Kidney (tissue), 14 donors: ENCODE results near the gene ABCA4. TPM values are rescaled to one million over a fixed set of nuclear protein-coding genes. Genes with fewer than 3 reads are reported as not detected.

ENCODE experiments used
- DNase-seq, 5 donors: peaks; one replicate each; pipeline ENCODE4 v3.0.0-alpha.2; 2013 to 2020
- FAIRE-seq: peaks from 2 replicates; lab custom pipeline; 2012; peaks lifted over from hg19 to GRCh38; lab: Jason Lieb, UNC
- H3K27ac ChIP-seq, 2 donors: one replicate each; pipeline ENCODE4 v1.7.0; 2013; ENCODE audit warnings: low read depth in 2 of 2, low read length in 2 of 2, inconsistent platforms in 1 of 2
- H3K27me3 ChIP-seq: one replicate; pipeline ENCODE4 v1.7.1; 2013; ENCODE audit warnings: low read length, inconsistent platforms; ENCODE audit not compliant: control insufficient read depth, insufficient read depth
- H3K36me3 ChIP-seq, 3 donors: one replicate each; pipeline versions ENCODE4 v1.7.0 to v1.7.1; 2013; ENCODE audit warnings: low read length in 3 of 3, control low read depth in 1 of 3, inconsistent platforms in 1 of 3; ENCODE audit not compliant: insufficient read depth in 3 of 3, control insufficient read depth in 2 of 3
- H3K4me1 ChIP-seq, 3 donors: one replicate each; pipeline versions ENCODE4 v1.7.0 to v1.7.1; 2013; ENCODE audit warnings: low read length in 3 of 3, inconsistent platforms in 1 of 3, low read depth in 1 of 3; ENCODE audit not compliant: control insufficient read depth in 2 of 3, insufficient read depth in 2 of 3
- H3K4me3 ChIP-seq, 3 donors: one replicate each; pipeline versions ENCODE4 v1.7.0 to v1.8.1; 2013; ENCODE audit warnings: low read length in 3 of 3, control low read depth in 1 of 3, inconsistent platforms in 1 of 3
- H3K9ac ChIP-seq, 3 donors: one replicate each; pipeline versions ENCODE4 v1.7.0 to v1.7.1; 2013; ENCODE audit warnings: low read length in 3 of 3, control low read depth in 1 of 3, inconsistent platforms in 1 of 3
- H3K9me3 ChIP-seq, 3 donors: one replicate each; pipeline versions ENCODE4 v1.7.0 to v1.7.1; 2013; ENCODE audit warnings: low read length in 3 of 3, control low read depth in 1 of 3, inconsistent platforms in 1 of 3; ENCODE audit not compliant: control insufficient read depth in 2 of 3, insufficient read depth in 1 of 3
- intact Hi-C: fragments of 100-400 bp; cut with DNase I; formaldehyde crosslinking; loops from one replicate; pipeline ENCODE4 v1.11.1; 2022
- polyA plus RNA-seq: library from polyadenylated mRNA; stranded (reverse); fragments of 350-450 nt; fragmentation: Illumina TruSeq; extraction: RNeasy Lipid Tissue Mini Kit (QIAGEN cat#74804); gene quantifications from one replicate; pipeline ENCODE4 v1.2.3, GENCODE V29; 2014; ENCODE audit warnings: low read depth, low replicate concordance; ENCODE audit not compliant: insufficient read depth
- total RNA-seq: library from RNA; stranded (reverse); fragmentation: NEBNext Ultra II Directional; extraction: Animal tissue kit (Norgen Biotek cat#: 25700); gene quantifications from one replicate; pipeline ENCODE4 v1.2.1, GENCODE V29; 2021
- TF ChIP-seq, protein P1 (sequence below): IDR thresholded peaks from 3 replicates; pipeline ENCODE4 v1.5.1; 2012; ENCODE audit warnings: mild to moderate bottlenecking, moderate library complexity, borderline replicate concordance; ENCODE audit not compliant: insufficient read depth; ENCODE audit errors: extremely low read depth
- donor health status: control.
- donor health status: control.
- donor health status: control.
- donor health status: control.
- donor health status: control.
- donor health status: DM: yes; HTN: yes; CAD: no.
- donor health status: Normal renal cell carcinoma (clear cell type).

Gene ABCA4
- total and polyA plus RNA-seq, 2 donors from 2014 or later, result 1.5 to 2.1 TPM

DNA sequence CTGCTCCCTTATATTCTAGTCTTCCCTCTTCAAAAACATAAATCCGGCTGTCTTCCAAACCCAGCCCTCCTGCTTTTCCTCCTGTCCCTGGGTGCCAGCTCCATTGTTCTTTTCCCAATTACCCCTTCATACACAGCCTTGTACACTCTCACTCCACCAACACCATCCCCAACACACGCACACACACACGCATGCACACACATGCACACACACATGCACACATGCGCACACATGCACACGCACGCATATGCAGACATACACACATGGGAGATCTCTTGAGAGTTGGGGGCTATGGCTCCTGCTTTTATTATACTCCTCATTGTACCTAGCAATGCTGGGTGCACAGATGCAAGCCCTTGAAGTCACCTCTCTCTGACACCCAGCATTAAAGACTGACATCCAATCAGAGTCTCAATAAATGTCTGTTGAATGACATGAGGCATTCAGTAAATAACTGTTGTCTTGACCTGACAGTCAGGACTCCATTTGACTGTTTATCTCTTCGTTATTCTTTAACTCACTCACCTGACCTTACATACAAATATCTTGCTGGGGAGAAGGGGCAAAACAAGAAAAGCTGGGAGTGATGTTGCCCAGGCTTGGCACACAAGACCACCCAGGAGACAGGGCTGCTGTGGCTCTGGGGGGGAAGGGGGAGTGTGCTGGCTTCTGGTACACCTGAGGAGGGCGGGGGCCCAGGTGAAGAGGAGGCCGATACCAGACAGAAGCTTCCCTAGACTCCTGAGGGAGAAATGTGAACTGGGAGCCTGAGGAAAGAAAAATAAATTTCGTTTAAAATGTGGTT, 16.0 kb downstream of the ABCA4 start:
- H3K36me3 ChIP-seq, result no peaks in the 10 kb centered on the region
- TF ChIP-seq, protein P1, sequence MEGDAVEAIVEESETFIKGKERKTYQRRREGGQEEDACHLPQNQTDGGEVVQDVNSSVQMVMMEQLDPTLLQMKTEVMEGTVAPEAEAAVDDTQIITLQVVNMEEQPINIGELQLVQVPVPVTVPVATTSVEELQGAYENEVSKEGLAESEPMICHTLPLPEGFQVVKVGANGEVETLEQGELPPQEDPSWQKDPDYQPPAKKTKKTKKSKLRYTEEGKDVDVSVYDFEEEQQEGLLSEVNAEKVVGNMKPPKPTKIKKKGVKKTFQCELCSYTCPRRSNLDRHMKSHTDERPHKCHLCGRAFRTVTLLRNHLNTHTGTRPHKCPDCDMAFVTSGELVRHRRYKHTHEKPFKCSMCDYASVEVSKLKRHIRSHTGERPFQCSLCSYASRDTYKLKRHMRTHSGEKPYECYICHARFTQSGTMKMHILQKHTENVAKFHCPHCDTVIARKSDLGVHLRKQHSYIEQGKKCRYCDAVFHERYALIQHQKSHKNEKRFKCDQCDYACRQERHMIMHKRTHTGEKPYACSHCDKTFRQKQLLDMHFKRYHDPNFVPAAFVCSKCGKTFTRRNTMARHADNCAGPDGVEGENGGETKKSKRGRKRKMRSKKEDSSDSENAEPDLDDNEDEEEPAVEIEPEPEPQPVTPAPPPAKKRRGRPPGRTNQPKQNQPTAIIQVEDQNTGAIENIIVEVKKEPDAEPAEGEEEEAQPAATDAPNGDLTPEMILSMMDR, result no peak
- no peak for FAIRE-seq
- intact Hi-C loops, result no loop called here
- no peak overlapping the region for H3K27ac ChIP-seq
- DNase-seq, result peak in 3 of 5 donors; percentile 34 to 57 (median 48)
- peaks cover 0 to 14% (median 0%) of the 10 kb centered on the region in 3 donors for H3K4me1 ChIP-seq
- no peak overlapping the region for H3K9ac ChIP-seq
- H3K4me3 ChIP-seq, result no peak overlapping the region
- H3K9me3 ChIP-seq, result no peaks in the 10 kb centered on the region
- no peaks in the 10 kb centered on the region for H3K27me3 ChIP-seq

DNA sequence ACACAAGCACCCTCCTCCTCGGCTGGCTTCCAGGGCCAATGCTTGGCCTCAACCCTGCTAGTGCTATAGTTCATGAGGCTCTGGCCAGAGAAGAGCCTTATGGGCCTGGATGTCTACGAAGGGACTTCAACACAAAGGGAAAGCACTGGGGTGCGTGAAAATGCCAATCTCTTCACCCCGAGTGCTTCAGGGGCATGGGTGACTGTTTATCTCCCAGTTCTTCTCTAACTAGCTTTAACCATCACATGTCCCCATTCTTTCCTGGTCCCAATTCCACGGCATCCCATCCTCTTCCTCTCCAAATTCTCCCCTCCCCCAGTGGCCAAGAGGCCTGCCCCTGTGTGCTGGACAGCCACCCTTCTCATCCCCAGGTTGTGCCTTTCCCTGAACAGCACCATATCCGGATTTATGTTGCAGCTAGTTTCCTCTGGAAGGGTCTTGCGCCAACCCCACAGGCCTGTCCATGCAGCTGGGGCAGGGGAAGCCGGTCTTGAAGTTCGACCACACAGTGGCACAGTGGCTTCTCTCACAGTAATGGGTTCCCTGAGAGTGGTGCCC, 16.7 kb downstream of the ABCA4 start:
- Histone ChIP-seq H3K4me1 (peaks cover 0 to 14% (median 5%) of the 10 kb centered on the region in 3 donors), H3K4me3 (no peak overlapping the region), H3K36me3 (no peaks in the 10 kb centered on the region), H3K27ac (peak overlapping the region in 1 of 2 donors; percentile 29), H3K27me3 (no peaks in the 10 kb centered on the region), H3K9ac (no peak overlapping the region), H3K9me3 (no peaks in the 10 kb centered on the region)
- TF ChIP-seq, protein P1, result no peak
- intact Hi-C loops, result no loop called here
- no peak for FAIRE-seq
- DNase-seq, result peak in 1 of 5 donors; percentile 38

DNA sequence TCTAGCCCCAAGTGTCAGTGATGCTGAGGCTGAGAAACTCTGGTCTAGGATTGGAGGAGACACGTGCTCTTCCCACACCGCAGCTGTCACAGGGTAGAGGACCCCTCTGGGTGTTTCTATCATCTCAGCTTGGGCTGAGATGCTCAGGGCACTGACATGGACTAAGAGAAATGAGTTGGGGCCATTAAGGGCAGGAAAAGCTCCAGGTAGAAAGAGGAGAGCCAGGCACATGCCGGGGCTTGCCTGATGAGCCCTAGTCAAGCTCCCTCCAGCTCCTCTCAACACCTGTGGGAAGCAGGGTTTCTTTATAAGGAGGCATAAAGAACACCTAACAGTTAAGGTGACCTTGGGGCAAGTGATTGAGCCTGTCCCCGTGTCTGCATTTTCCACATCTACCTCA, 17.3 kb downstream of the ABCA4 start:
- Histone ChIP-seq H3K27me3 (no peaks in the 10 kb centered on the region), H3K9me3 (no peaks in the 10 kb centered on the region), H3K9ac (no peak overlapping the region), H3K36me3 (no peaks in the 10 kb centered on the region), H3K4me3 (no peak overlapping the region), H3K27ac (no peak overlapping the region), H3K4me1 (peaks cover 0 to 14% (median 5%) of the 10 kb centered on the region in 3 donors)
- TF ChIP-seq, protein P1, result no peak
- DNase-seq (peak in 1 of 5 donors; percentile 21), FAIRE-seq (no peak)
- intact Hi-C loops, result no loop called here
